IMR-90 (cell line): ENCODE measurements around the gene DNAAF2. TPM values are rescaled to one million over a fixed set of nuclear protein-coding genes. Genes with fewer than 3 reads are reported as not detected.

Source experiments
- ATAC-seq: fragments of 200-7000 bp; cut with Tn5 transposase; 2 replicates; pipeline ENCODE4 v1.9.1; 2020; ENCODE audit warnings: low read depth, mild to moderate bottlenecking, moderate library complexity
- BruUV-seq: library from RNA; stranded (reverse); fragments of 400-500 nt; replicated peaks from 2 replicates; lab custom pipeline; 2021; lab: Mats Ljungman, UMichigan
- CTCF ChIA-PET: fragments of 300-600 bp; formaldehyde crosslinking; extraction: SDS; loops from one replicate; lab custom pipeline; 2021; ENCODE audit warnings: antibody characterized with exemption; lab: Yijun Ruan, JAX
- POLR2A ChIA-PET: fragments of 300-600 bp; sonication (Branson Sonifier 250); formaldehyde crosslinking; loops from one replicate; lab custom pipeline; 2022; ENCODE audit warnings: antibody characterized with exemption; ENCODE audit not compliant: unreplicated experiment; lab: Charles Lee
- DNase-seq: peaks from one replicate; pipeline ENCODE4 v3.0.0; 2013
- H2AFZ ChIP-seq: replicated peaks from 2 replicates; pipeline ENCODE3; 2013; ENCODE audit warnings: low read length, mild to moderate bottlenecking; ENCODE audit not compliant: poor library complexity
- H2AK5ac ChIP-seq: 2 replicates; pipeline ENCODE4 v1.6.1; 2013; ENCODE audit warnings: low read depth, low read length, inconsistent platforms
- H2AK9ac ChIP-seq: replicated peaks from 2 replicates; pipeline ENCODE3; 2013; ENCODE audit warnings: mild to moderate bottlenecking, low read depth, low read length, moderate library complexity; ENCODE audit not compliant: poor library complexity
- H2BK120ac ChIP-seq: 2 replicates; pipeline ENCODE4 v1.6.1; 2013; ENCODE audit warnings: low read depth, low read length, inconsistent platforms
- H2BK15ac ChIP-seq: 3 replicates; pipeline ENCODE4 v1.6.1; 2013; ENCODE audit warnings: low read depth, low read length, inconsistent platforms
- H2BK20ac ChIP-seq: 2 replicates; pipeline ENCODE4 v1.6.1; 2013; ENCODE audit warnings: low read depth, mild to moderate bottlenecking, inconsistent platforms, low read length, moderate library complexity
- H2BK5ac ChIP-seq: 2 replicates; pipeline ENCODE4 v1.6.1; 2013; ENCODE audit warnings: mild to moderate bottlenecking, low read depth, low read length, inconsistent platforms; ENCODE audit not compliant: poor library complexity, severe bottlenecking
- H3K14ac ChIP-seq: replicated peaks from 2 replicates; pipeline ENCODE4 v1.6.1; 2013; ENCODE audit warnings: low read depth, low read length, inconsistent platforms
- H3K18ac ChIP-seq: 2 replicates; pipeline ENCODE4 v1.6.1; 2013; ENCODE audit warnings: low read depth, low read length, control low read depth
- H3K23ac ChIP-seq: 2 replicates; pipeline ENCODE4 v1.6.1; 2013; ENCODE audit warnings: low read depth, low read length, inconsistent platforms
- H3K27ac ChIP-seq: 2 replicates; pipeline ENCODE4 v1.5.1; 2013; ENCODE audit warnings: mild to moderate bottlenecking, control low read depth, low read length; ENCODE audit not compliant: insufficient read depth
- H3K27me3 ChIP-seq: 2 replicates; pipeline ENCODE4 v1.6.1; 2013; ENCODE audit warnings: low read length; ENCODE audit not compliant: control insufficient read depth, insufficient read depth
- H3K36me3 ChIP-seq: 2 replicates; pipeline ENCODE4 v1.6.1; 2013; ENCODE audit warnings: low read length, mixed read lengths; ENCODE audit not compliant: control insufficient read depth, insufficient read depth
- H3K4ac ChIP-seq: 2 replicates; pipeline ENCODE4 v1.6.1; 2013; ENCODE audit warnings: low read depth, low read length, inconsistent platforms
- H3K4me1 ChIP-seq: 2 replicates; pipeline ENCODE4 v1.6.1; 2013; ENCODE audit warnings: low read length, mixed read lengths; ENCODE audit not compliant: control insufficient read depth, insufficient read depth
- H3K4me2 ChIP-seq: 2 replicates; pipeline ENCODE4 v1.6.1; 2013; ENCODE audit warnings: low read depth, mild to moderate bottlenecking, control low read depth, low read length, moderate library complexity
- H3K4me3 ChIP-seq: 2 replicates; pipeline ENCODE4 v1.5.1; 2013; ENCODE audit warnings: low read depth, mild to moderate bottlenecking, control low read depth, low read length, moderate library complexity; ENCODE audit not compliant: insufficient read depth
- H3K56ac ChIP-seq: 2 replicates; pipeline ENCODE4 v1.6.1; 2013; ENCODE audit warnings: low read length, inconsistent platforms; ENCODE audit not compliant: insufficient read depth; ENCODE audit errors: extremely low read depth
- H3K79me1 ChIP-seq, 2 experiments: 2 replicates each; pipeline ENCODE4 v1.6.1; 2013; ENCODE audit warnings: low read length in 2 of 2, inconsistent platforms in 1 of 2, low read depth in 1 of 2
- H3K9ac ChIP-seq: 2 replicates; pipeline ENCODE4 v1.6.1; 2013; ENCODE audit warnings: low read depth, low read length, control low read depth
- H3K9me1 ChIP-seq: 2 replicates; pipeline ENCODE4 v1.6.1; 2013; ENCODE audit warnings: low read length, inconsistent platforms; ENCODE audit not compliant: insufficient read depth
- H3K9me3 ChIP-seq: 2 replicates; pipeline ENCODE4 v1.6.1; 2013; ENCODE audit warnings: low read length; ENCODE audit not compliant: control insufficient read depth, insufficient read depth
- H4K20me1 ChIP-seq: 2 replicates; pipeline ENCODE4 v1.6.1; 2013; ENCODE audit warnings: low read length, inconsistent platforms; ENCODE audit not compliant: insufficient read depth
- H4K5ac ChIP-seq: 2 replicates; pipeline ENCODE4 v1.6.1; 2013; ENCODE audit warnings: mild to moderate bottlenecking, low read depth, low read length, control low read depth
- H4K8ac ChIP-seq, 2 experiments: 2 replicates each; pipeline ENCODE4 v1.6.1; 2013; ENCODE audit warnings: low read depth in 2 of 2, low read length in 2 of 2, control low read depth in 1 of 2, inconsistent platforms in 1 of 2
- H4K91ac ChIP-seq: 2 replicates; pipeline ENCODE4 v1.6.1; 2013; ENCODE audit warnings: low read depth, low read length, inconsistent platforms; ENCODE audit not compliant: insufficient read depth
- POLR2A ChIP-seq: IDR thresholded peaks from 2 replicates; pipeline ENCODE4 v1.6.1; 2012; ENCODE audit warnings: mild to moderate bottlenecking, low read depth, low read length
- RCOR1 ChIP-seq: IDR thresholded peaks from 2 replicates; pipeline ENCODE4 v1.6.1; 2012; ENCODE audit warnings: mild to moderate bottlenecking, low read length, improper control_type of control experiment; ENCODE audit not compliant: insufficient replicate concordance
- USF2 ChIP-seq: fragments of 150-350 bp; IDR thresholded peaks from 2 replicates; pipeline ENCODE4 v1.6.1; 2017; ENCODE audit warnings: mild to moderate bottlenecking, antibody characterized with exemption, low read length, low read depth
- WGBS, 2 experiments: methylation state at CpG; one replicate each; pipeline versions ENCODE4 v1.1.5 to v1.1.7; 2013; ENCODE audit warnings: missing lambda C conversion rate in 2 of 2; ENCODE audit not compliant: insufficient read length in 1 of 2; ENCODE audit errors: extremely low coverage in 2 of 2; 5-methylcytosine and 5-hydroxymethylcytosine counted together
- dilution Hi-C: fragments of 300-500 bp; cut with HindIII; formaldehyde crosslinking; loops from one replicate; pipeline ENCODE4 v1.14.3; 2018; ENCODE audit warnings: low sequenced_read_pairs; ENCODE audit not compliant: unreplicated experiment
- in situ Hi-C: fragments of 300-500 bp; cut with MboI; formaldehyde crosslinking; loops from 3 replicates; pipeline ENCODE4 v1.14.3; 2019; ENCODE audit warnings: low sequenced_read_pairs, inconsistent platforms, mixed read lengths
- intact Hi-C: fragments of 100-400 bp; cut with micrococcal nuclease; formaldehyde crosslinking; loops from 2 replicates; pipeline ENCODE4 v1.10.0; 2022
- polyA plus RNA-seq, 3 experiments: library from polyadenylated mRNA; depleted of rRNA; stranded (reverse); fragments of >200 nt; gene quantifications; 2 replicates each; pipeline ENCODE4 v1.2.3, GENCODE V29; 2012; ENCODE audit warnings: low replicate concordance in 1 of 3
- total RNA-seq: library from RNA; depleted of rRNA; stranded (reverse); fragments of >200 nt; gene quantifications from 2 replicates; pipeline ENCODE4 v1.2.3, GENCODE V29; 2012
- TF ChIP-seq, protein P1 (sequence below): conservative IDR thresholded peaks from 2 replicates; pipeline ENCODE4 v1.5.1; 2012; ENCODE audit warnings: mild to moderate bottlenecking, low read depth, low read length, improper control_type of control experiment

DNAAF2 gene
- total and polyA plus RNA-seq, 2 of the 4 experiments (the other 2 are of a cell fraction): 4.1 to 4.7 TPM

DNA sequence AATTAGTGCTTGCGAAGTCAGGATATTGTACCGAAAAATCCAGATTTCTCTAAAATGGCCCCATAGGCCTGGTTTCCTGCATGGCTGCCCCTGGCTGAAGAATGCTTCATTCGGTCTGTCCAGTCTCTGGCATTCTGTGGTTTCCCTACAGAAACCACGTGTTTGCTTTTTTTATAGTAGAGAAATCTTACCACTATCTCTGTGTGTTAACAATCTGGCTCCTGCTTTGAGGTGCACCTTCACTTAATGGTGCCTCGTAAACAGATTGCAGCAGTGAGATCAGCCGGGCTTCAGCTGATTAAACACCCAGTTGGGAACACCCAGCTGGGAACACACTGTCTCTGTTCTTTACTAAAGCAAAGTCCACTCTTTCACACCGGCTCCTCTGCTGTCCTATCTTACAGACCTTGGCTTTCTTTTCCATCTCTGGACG lies 6.7 kb upstream of the DNAAF2 start:
- no peak overlapping the region for H3K9ac ChIP-seq
- H2AFZ ChIP-seq: no peak overlapping the region
- H2BK15ac ChIP-seq: no peak overlapping the region
- intact Hi-C loops: no loop called here
- BruUV-seq: no TSS peak
- no peak for TF ChIP-seq USF2
- TF ChIP-seq POLR2A: no peak
- TF ChIP-seq, protein P1, sequence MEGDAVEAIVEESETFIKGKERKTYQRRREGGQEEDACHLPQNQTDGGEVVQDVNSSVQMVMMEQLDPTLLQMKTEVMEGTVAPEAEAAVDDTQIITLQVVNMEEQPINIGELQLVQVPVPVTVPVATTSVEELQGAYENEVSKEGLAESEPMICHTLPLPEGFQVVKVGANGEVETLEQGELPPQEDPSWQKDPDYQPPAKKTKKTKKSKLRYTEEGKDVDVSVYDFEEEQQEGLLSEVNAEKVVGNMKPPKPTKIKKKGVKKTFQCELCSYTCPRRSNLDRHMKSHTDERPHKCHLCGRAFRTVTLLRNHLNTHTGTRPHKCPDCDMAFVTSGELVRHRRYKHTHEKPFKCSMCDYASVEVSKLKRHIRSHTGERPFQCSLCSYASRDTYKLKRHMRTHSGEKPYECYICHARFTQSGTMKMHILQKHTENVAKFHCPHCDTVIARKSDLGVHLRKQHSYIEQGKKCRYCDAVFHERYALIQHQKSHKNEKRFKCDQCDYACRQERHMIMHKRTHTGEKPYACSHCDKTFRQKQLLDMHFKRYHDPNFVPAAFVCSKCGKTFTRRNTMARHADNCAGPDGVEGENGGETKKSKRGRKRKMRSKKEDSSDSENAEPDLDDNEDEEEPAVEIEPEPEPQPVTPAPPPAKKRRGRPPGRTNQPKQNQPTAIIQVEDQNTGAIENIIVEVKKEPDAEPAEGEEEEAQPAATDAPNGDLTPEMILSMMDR: no peak
- no peak for TF ChIP-seq RCOR1
- no peak overlapping the region for H4K8ac ChIP-seq
- dilution Hi-C loops: no loop called here
- no peak overlapping the region for H3K18ac ChIP-seq
- H3K27ac ChIP-seq: no peak overlapping the region
- H3K9me1 ChIP-seq: peaks cover 7% of the 10 kb centered on the region
- ATAC-seq (peak; percentile 82), DNase-seq (peak; percentile 48)
- no peak overlapping the region for H2AK5ac ChIP-seq
- POLR2A ChIA-PET: no interaction called here
- H3K36me3 ChIP-seq: peaks cover 11% of the 10 kb centered on the region
- H4K91ac ChIP-seq: no peak overlapping the region
- CTCF ChIA-PET: interaction anchor here (0.6 kb wide), 1 partner anchor 13 kb away, joined by 5 read pairs; no protein-coding TSS in a partner anchor
- no peak overlapping the region for H3K4ac ChIP-seq
- peaks cover 39 to 59% of the 10 kb centered on the region in 2 experiments for H3K79me1 ChIP-seq
- no peak overlapping the region; the same call in 1 of the 2 replicates for H3K4me2 ChIP-seq
- H4K20me1 ChIP-seq: peaks cover 17% of the 10 kb centered on the region
- H3K56ac ChIP-seq: no peak overlapping the region
- no peaks in the 10 kb centered on the region for H3K9me3 ChIP-seq
- no peak overlapping the region for H2BK120ac ChIP-seq
- no peak overlapping the region for H4K5ac ChIP-seq
- peaks cover 2% of the 10 kb centered on the region; the same call in 1 of the 2 replicates for H3K4me1 ChIP-seq
- no peak overlapping the region for H3K4me3 ChIP-seq
- H3K27me3 ChIP-seq: no peaks in the 10 kb centered on the region
- 80% methylated on average over 4 of the region's 8 CpGs; no CpG with 5 or more reads in 1 of the 2 experiments for WGBS, 2 experiments
- in situ Hi-C loops: no loop called here
- H3K23ac ChIP-seq: no peak overlapping the region
- H2BK20ac ChIP-seq: no peak overlapping the region
- H3K14ac ChIP-seq: no peak overlapping the region
- no peak overlapping the region for H2AK9ac ChIP-seq
- H2BK5ac ChIP-seq: no peak overlapping the region
